Measurements from ENCODE around the gene HCRT. TPM values are rescaled to one million over a fixed set of nuclear protein-coding genes. Genes with fewer than 3 reads are reported as not detected.
"Not testable (repeated sequence)": the region's sequence is repeated elsewhere in the genome, so short reads cannot be mapped to it uniquely, and the experiment has no call there.

The HCRT gene
- total RNA-seq, 1 donor: not detected

- peak; percentile 76 for DNase-seq (ENCODE audit: insufficient read length, low spot score, missing footprints)
- Histone ChIP-seq H3K4me1 (ENCODE audit: insufficient read depth, low read length) (peaks cover 9% of the 10 kb centered on the region), H3K27me3 (ENCODE audit: insufficient read depth, low read length) (no peaks in the 10 kb centered on the region), H3K79me2 (ENCODE audit: insufficient read depth, low read length) (peaks cover 54% of the 10 kb centered on the region), H3K4me2 (ENCODE audit: insufficient read depth, low read length) (peak overlapping the region; percentile 81), H3K36me3 (ENCODE audit: insufficient read depth, low read length) (peaks cover 12% of the 10 kb centered on the region), H4K20me1 (ENCODE audit: insufficient read depth, low read length) (peaks cover 31% of the 10 kb centered on the region), H3K4me3 (ENCODE audit: insufficient read depth, low read length) (peak overlapping the region; percentile 99), H2AFZ (ENCODE audit: low read length) (peak overlapping the region; percentile 76), H3K27ac (ENCODE audit: low read depth, low read length) (peak overlapping the region; percentile 82), H3K9me3 (ENCODE audit: low read depth, low read length) (no peaks in the 10 kb centered on the region)
- TF ChIP-seq, protein P1, sequence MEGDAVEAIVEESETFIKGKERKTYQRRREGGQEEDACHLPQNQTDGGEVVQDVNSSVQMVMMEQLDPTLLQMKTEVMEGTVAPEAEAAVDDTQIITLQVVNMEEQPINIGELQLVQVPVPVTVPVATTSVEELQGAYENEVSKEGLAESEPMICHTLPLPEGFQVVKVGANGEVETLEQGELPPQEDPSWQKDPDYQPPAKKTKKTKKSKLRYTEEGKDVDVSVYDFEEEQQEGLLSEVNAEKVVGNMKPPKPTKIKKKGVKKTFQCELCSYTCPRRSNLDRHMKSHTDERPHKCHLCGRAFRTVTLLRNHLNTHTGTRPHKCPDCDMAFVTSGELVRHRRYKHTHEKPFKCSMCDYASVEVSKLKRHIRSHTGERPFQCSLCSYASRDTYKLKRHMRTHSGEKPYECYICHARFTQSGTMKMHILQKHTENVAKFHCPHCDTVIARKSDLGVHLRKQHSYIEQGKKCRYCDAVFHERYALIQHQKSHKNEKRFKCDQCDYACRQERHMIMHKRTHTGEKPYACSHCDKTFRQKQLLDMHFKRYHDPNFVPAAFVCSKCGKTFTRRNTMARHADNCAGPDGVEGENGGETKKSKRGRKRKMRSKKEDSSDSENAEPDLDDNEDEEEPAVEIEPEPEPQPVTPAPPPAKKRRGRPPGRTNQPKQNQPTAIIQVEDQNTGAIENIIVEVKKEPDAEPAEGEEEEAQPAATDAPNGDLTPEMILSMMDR (IDR thresholded peaks at IDR 0.05; ENCODE audit: extremely low read depth, low read depth, low read length): no peak
Measured at GRCh38 chr17:42153919-42154742, 31.1 kb downstream of the HCRT start.

- Histone ChIP-seq H3K27ac (ENCODE audit: low read depth, low read length) (no peak overlapping the region), H3K4me2 (ENCODE audit: insufficient read depth, low read length) (no peak overlapping the region), H3K27me3 (ENCODE audit: insufficient read depth, low read length) (no peaks in the 10 kb centered on the region), H3K36me3 (ENCODE audit: insufficient read depth, low read length) (peaks cover 33% of the 10 kb centered on the region), H3K4me3 (ENCODE audit: insufficient read depth, low read length) (no peak overlapping the region), H2AFZ (ENCODE audit: low read length) (no peak overlapping the region), H3K9me3 (ENCODE audit: low read depth, low read length) (no peaks in the 10 kb centered on the region), H3K79me2 (ENCODE audit: insufficient read depth, low read length) (peaks cover 78% of the 10 kb centered on the region), H3K4me1 (ENCODE audit: insufficient read depth, low read length) (peaks cover 18% of the 10 kb centered on the region), H4K20me1 (ENCODE audit: insufficient read depth, low read length) (peaks cover 45% of the 10 kb centered on the region)
- DNase-seq (ENCODE audit: insufficient read length, low spot score, missing footprints): no peak
- TF ChIP-seq, protein P1 (IDR thresholded peaks at IDR 0.05; ENCODE audit: extremely low read depth, low read depth, low read length): no peak
Measured at GRCh38 chr17:42146911-42147607, 38.2 kb downstream of the HCRT start.

DNA sequence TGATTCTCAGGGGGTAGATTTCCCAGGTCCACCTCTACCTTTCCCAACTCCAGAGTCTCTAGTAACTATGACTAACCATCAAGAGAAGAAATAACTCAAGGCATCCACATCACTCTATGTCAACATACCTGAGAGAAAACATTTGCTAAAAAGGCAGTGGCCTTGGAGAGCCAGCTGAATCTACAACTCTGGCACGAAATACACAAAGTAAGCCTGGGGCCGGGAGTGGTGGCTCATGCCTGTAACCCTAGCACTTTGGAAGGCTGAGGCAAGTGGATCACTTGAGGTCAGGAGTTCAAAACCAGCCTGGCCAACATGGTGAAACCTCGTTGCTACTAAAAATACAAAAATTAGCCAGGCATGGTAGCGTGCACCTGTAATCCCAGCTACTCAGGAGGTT, 42.1 kb downstream of the HCRT start:
- Histone ChIP-seq H3K4me2 (ENCODE audit: insufficient read depth, low read length) (peak overlapping the region; percentile 72), H4K20me1 (ENCODE audit: insufficient read depth, low read length) (peaks cover 52% of the 10 kb centered on the region), H3K79me2 (ENCODE audit: insufficient read depth, low read length) (peaks cover 76% of the 10 kb centered on the region), H3K4me1 (ENCODE audit: insufficient read depth, low read length) (peaks cover 29% of the 10 kb centered on the region), H3K27ac (ENCODE audit: low read depth, low read length) (peak overlapping the region; percentile 71), H3K36me3 (ENCODE audit: insufficient read depth, low read length) (peaks cover 20% of the 10 kb centered on the region)
- peak; percentile 32 for DNase-seq (ENCODE audit: insufficient read length, low spot score, missing footprints)
- H3K4me3 ChIP-seq (ENCODE audit: insufficient read depth, low read length); H2AFZ ChIP-seq (ENCODE audit: low read length); H3K9me3 ChIP-seq (ENCODE audit: low read depth, low read length); H3K27me3 ChIP-seq (ENCODE audit: insufficient read depth, low read length): not testable (repeated sequence)

DNA sequence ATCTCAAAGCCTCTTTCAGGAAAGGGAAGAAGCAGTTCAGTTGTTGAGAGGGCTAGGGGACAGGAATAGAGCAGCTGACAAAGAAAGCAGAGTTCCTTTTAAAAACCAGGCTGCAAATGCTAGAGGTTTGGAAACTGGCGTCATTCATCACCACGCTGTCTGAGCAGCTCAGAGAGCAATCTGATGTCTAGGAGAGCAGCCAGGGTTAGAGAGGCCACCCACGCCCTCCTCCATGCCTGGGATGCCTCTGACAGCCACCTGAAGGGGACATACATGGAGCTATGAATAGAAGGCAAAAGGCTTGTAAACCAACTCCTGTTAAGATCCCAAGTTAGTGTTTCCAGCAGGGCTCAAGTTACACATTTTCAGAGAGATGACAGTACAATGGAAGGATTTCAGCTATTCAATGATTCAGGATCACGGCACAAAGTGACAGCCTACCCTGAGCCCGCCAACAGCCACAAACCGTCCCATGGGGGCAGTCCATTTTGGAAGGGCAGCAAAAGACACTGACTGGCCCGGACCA, 42.8 kb downstream of the HCRT start:
- H3K9me3 ChIP-seq (ENCODE audit: low read depth, low read length): no peaks in the 10 kb centered on the region
- peak overlapping the region; percentile 71 for H3K27ac ChIP-seq (ENCODE audit: low read depth, low read length)
- peaks cover 29% of the 10 kb centered on the region for H3K4me1 ChIP-seq (ENCODE audit: insufficient read depth, low read length)

More for the DNA sequence above, 42.8 kb downstream of the HCRT start:
- Histone ChIP-seq H2AFZ (ENCODE audit: low read length) (no peak overlapping the region), H3K36me3 (ENCODE audit: insufficient read depth, low read length) (peaks cover 16% of the 10 kb centered on the region), H3K4me3 (ENCODE audit: insufficient read depth, low read length) (peak overlapping the region; percentile 30), H3K4me2 (ENCODE audit: insufficient read depth, low read length) (peak overlapping the region; percentile 72), H4K20me1 (ENCODE audit: insufficient read depth, low read length) (peaks cover 55% of the 10 kb centered on the region), H3K27me3 (ENCODE audit: insufficient read depth, low read length) (no peaks in the 10 kb centered on the region), H3K79me2 (ENCODE audit: insufficient read depth, low read length) (peaks cover 77% of the 10 kb centered on the region)
- DNase-seq (ENCODE audit: insufficient read length, low spot score, missing footprints): peak; percentile 92
- TF ChIP-seq, protein P1 (IDR thresholded peaks at IDR 0.05; ENCODE audit: extremely low read depth, low read depth, low read length): no peak

Measured in osteoblast (primary cell).